ENCODE measurements around the gene GRK5.

- TF ChIP-seq, protein P1, sequence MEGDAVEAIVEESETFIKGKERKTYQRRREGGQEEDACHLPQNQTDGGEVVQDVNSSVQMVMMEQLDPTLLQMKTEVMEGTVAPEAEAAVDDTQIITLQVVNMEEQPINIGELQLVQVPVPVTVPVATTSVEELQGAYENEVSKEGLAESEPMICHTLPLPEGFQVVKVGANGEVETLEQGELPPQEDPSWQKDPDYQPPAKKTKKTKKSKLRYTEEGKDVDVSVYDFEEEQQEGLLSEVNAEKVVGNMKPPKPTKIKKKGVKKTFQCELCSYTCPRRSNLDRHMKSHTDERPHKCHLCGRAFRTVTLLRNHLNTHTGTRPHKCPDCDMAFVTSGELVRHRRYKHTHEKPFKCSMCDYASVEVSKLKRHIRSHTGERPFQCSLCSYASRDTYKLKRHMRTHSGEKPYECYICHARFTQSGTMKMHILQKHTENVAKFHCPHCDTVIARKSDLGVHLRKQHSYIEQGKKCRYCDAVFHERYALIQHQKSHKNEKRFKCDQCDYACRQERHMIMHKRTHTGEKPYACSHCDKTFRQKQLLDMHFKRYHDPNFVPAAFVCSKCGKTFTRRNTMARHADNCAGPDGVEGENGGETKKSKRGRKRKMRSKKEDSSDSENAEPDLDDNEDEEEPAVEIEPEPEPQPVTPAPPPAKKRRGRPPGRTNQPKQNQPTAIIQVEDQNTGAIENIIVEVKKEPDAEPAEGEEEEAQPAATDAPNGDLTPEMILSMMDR (IDR thresholded peaks at IDR 0.05), result no peak
- TF ChIP-seq POLR2A (IDR thresholded peaks at IDR 0.05), result no peak
These were observed 44.8 kb upstream of the GRK5 start for GRCh38 chr10:119162452-119163092.

All from right lobe of liver (tissue), 4 donors.